ENCODE results near the gene DMRTB1.

The DMRTB1 gene

DNA sequence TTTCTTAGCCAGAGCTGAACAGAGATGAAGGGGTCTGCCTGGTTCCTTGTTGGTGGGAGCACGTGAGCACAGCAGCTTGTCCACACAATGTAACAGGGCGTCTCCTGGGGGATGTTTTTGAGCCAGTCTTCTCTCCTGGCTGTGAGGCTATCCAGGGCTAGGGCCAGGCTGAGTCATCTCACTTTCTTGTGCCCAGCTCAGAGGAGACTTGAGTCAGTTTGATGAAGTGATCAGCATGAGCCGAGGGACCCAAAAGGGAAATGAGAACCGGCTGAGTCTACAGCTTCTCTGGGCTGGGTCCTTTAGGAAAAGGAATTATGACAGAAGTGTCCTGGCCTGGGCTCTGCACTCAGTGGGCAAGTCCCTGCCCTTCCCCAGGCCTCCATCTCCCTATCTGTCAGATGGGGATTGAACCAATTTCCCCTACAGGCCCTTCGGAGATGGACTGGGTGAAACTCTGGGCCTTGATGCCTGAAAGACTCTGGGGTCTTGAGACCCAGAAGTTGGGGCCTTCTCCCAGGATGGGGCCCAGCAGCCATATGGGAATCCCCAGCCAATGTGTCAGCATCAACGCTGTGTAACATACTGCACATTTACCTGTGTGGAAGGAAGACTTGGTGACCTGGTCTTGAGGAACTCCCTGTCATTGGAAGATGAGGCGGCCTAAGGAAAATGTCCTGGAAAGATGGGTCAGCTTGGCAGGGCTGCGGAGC lies 36.6 kb downstream of the DMRTB1 start:
- DNase-seq, result no peak

GRCh38 chr1:53498555-53499131 lies 39.4 kb downstream of the DMRTB1 start:
- no peak for DNase-seq

- no peak for DNase-seq
Observed at GRCh38 chr1:53499257-53500203, 40.3 kb downstream of the DMRTB1 start.

- DNase-seq, result no peak
Observed at GRCh38 chr1:53500204-53501064, 41.2 kb downstream of the DMRTB1 start.

GRCh38 chr1:53501065-53502005 lies 42.1 kb downstream of the DMRTB1 start:
- no peak for DNase-seq

- no peak for DNase-seq
Observed at GRCh38 chr1:53502641-53503432, 43.6 kb downstream of the DMRTB1 start.

GRCh38 chr1:53503433-53504217 lies 44.4 kb downstream of the DMRTB1 start:
- DNase-seq, result no peak

DNA sequence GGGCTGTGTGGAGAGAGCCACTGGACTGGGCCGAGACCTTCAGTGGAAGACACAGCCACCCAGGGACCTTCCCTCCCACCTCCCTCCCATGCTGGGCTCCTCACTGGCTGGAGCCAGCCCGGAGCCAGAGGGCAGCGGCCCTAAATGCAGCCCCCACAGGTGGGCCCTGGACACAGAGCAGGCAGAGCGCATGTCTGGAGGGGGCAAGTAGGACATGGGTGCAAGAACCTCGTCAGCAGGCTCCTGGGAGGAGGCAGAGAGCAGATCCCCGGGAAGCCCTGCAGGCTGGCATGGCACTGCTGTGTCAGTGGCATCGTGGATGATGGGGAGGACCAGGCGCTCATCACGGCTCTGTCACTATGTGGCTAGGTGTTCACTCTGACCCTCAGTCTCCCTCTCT lies 45.7 kb downstream of the DMRTB1 start:
- DNase-seq, result no peak

DNA sequence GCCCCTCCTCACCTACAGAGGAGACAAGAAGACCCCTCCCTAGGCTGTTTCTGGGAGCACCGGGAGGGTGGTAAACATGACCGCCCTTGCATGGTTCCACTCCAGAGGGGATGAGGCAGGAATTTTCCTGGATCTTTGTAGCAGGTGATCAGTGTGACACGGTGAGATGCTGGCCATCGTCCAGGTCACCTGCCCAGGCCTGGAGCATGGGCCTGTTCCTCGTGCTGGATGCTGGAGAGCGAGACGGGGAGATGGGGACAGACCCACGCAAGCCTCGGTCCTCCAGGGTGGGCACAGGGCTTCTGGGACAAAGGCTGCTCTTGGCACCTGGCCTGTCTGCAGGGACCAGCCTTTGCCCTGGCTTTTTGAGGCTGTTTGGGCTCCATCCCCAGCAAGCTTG lies 46.2 kb downstream of the DMRTB1 start:
- no peak for DNase-seq

- no peak for DNase-seq
Observed at GRCh38 chr1:53505891-53506290, 46.7 kb downstream of the DMRTB1 start.

DNA sequence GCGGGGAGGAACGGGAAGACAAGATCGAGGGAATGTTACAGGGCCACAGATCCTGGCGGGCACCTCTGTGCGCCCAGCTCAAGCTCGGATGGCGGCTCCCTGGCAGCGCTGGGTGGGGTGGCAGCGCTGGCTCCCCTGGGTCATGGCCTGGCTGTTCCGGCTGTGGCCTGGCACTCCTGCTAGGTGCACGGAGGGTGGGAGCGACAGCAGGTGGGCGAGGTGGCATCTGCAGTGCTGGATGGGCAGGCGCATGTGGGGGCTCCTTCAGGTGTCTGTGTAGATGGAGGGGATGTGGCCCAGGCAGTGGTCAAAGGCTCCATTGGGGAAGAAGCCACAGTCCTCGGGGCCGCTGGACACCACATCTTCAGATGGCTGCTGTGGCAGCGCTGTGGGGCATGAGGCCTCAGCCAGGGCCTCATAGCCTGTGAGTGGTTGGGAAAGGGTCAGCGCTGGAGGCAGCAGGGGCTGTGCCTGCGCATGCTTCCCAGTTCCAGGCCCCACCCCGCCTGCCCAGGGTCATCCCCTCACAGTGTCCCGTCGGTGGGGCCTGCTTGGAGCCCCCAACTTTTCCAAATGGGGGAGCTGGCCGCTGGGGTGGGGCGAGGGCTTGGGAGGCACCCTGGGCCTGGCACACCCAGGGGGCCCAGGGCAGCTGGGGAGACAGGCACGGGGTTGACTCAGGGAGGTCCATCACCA lies 47.3 kb downstream of the DMRTB1 start:
- DNase-seq, result no peak

- no peak for DNase-seq
Observed at GRCh38 chr1:53507116-53507820, 48.1 kb downstream of the DMRTB1 start.

DNA sequence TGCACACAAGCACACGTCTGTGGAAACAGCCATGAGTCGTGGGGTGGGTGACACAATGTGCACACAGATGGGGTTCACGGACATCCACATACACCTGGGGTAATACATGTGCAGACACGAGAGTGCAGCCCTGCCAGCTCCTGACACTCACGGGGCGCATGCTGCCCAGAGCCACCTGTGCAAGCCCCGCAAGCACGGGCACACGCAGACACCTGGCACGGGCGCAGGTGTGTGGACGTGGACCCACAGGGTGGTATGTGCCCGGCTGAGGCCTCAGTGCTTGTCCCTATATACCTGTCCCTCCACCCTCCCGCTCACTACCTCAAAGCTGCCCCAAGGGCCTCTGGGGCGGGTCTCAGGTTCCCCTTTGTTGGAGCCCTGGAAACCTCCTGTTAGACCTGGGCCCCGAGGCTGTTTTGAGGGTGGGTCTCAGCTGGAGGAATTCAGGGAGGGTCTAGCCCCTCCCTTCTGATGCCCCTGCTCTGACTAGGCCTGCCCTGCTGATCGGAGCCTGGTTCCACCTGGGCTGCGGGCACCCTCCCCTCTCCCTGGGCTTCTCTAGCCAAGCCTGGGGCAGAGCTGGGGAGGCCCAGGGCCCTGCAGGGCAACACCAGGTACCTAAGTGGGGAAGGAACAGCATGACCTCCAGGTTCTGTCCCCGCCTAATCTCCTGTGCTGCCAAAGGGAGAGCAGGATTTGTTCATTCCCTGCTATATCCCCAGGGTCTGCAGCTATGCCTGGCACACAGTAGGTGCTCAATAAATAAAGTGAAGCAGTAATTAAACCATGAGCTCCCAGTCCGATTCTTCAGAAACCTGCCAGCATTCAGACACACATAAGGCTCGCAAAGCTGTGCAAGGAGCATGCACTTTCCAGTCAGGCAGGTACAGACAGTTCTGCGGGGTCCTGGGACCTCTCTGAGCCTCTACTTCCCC lies 49.1 kb downstream of the DMRTB1 start:
- no peak for DNase-seq

GRCh38 chr1:53508991-53509666 lies 49.9 kb downstream of the DMRTB1 start:
- DNase-seq, result no peak

DNA sequence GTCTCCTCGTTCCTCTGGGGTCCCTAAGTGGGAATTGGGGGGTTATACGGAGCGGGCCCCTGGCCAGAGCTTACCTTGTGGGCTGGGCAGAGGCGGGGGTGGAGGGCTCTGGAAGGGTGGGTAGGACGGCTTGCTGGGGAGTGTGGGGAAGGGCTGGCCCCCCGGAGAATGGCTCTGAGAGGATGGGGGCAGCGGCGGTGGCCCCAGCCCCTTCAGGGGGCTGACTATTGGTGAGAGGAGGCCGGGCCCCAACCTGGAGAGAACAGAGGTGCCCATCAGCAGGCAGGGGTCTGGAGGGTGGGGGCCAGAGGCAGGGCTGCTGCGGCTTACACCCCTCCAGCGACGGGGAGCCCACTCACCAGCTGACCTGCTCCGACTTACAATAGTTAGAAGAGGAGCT lies 50.6 kb downstream of the DMRTB1 start:
- DNase-seq, result no peak

GRCh38 chr1:53510215-53510614 lies 51.0 kb downstream of the DMRTB1 start:
- no peak for DNase-seq

Measured in SIG-M5 (cell line).